ENCODE results near the gene KCNH6. TPM values are rescaled to one million over a fixed set of nuclear protein-coding genes. Genes with fewer than 3 reads are reported as not detected.

The KCNH6 gene
- total and polyA plus RNA-seq, 9 of the 15 experiments (the other 6 are each of a cell fraction or from before 2014, with no cell fraction given): not detected

GRCh38 chr17:63563339-63563738 is 40.2 kb downstream of the KCNH6 start:
- H3K27me3 ChIP-seq (ENCODE audit: control insufficient read depth in 2 of 2, insufficient read depth in 2 of 2, low read length in 2 of 2): no peaks in the 10 kb centered on the region
- H3K27ac ChIP-seq (ENCODE audit: extremely low read depth, low read depth, low read length): no peak overlapping the region
- no peak for TF ChIP-seq ZNF224 (CRISPR knock-in tag; IDR thresholded peaks at IDR 0.05)
- no peak for TF ChIP-seq DDX20 (tag; IDR thresholded peaks at IDR 0.05; ENCODE audit: low read depth)
- TF ChIP-seq ZEB2 (IDR thresholded peaks at IDR 0.05): no peak
- TF ChIP-seq RAD51 (IDR thresholded peaks at IDR 0.05; ENCODE audit: borderline replicate concordance, low read depth): no peak
- no peak for TF ChIP-seq TSC22D4 (tag; IDR thresholded peaks at IDR 0.05)
- no peak for TF ChIP-seq NFE2 (IDR thresholded peaks at IDR 0.05; ENCODE audit: low read depth)
- no peak for TF ChIP-seq ZBTB5 (IDR thresholded peaks at IDR 0.05)
- no peak for TF ChIP-seq YY1 (IDR thresholded peaks at IDR 0.05; ENCODE audit: borderline replicate concordance in 1 of 3, control insufficient read depth in 1 of 3, extremely low read depth in 1 of 3, insufficient read depth in 3 of 3, insufficient read length in 1 of 3, insufficient replicate concordance in 2 of 3, low read depth in 1 of 3, low read length in 2 of 3)
- no peak for TF ChIP-seq SMARCB1 (IDR thresholded peaks at IDR 0.05; ENCODE audit: insufficient read length, low read depth)
- no peak for TF ChIP-seq ZNF639 (CRISPR knock-in tag; conservative IDR thresholded peaks at IDR 0.05 in 1 of 2, IDR thresholded peaks at IDR 0.05 in 1 of 2)
- WGBS (ENCODE audit: insufficient coverage, low coverage, missing lambda C conversion rate): 100% methylated on average over 2 of the region's 2 CpGs
- POLR2A ChIA-PET: interaction anchor here (0.6 to 0.7 kb wide), 2 partner anchors 11 to 37 kb away, joined by 3 read pairs; no protein-coding TSS in a partner anchor
- FAIRE-seq (no peak), DNase-seq (ENCODE audit: extremely low read depth in 1 of 4, low spot score in 3 of 4) (no peak), ATAC-seq (no peak)
- BruUV-seq (replicated peaks): no TSS peak
- in situ Hi-C loops (cut with MboI) (no loop called here), intact Hi-C loops (cut with micrococcal nuclease) (no loop called here)
- no peaks in the 10 kb centered on the region for H3K9me3 ChIP-seq (replicated peaks; ENCODE audit: control insufficient read depth, insufficient read depth, low read depth, low read length)
- no peaks in the 10 kb centered on the region for H3K4me1 ChIP-seq (replicated peaks in 1 of 2; ENCODE audit: control insufficient read depth in 2 of 2, insufficient read depth in 2 of 2, low read length in 2 of 2)
- no peak overlapping the region for H3K4me3 ChIP-seq
- peaks cover 6% of the 10 kb centered on the region; the same call in 1 of the 2 replicates for H4K20me1 ChIP-seq (replicated peaks; ENCODE audit: control insufficient read depth, insufficient read depth, low read length)
- H3K36me3 ChIP-seq (ENCODE audit: control insufficient read depth, insufficient read depth, low read length): no peaks in the 10 kb centered on the region
- CTCF ChIA-PET (ENCODE audit: low intra/inter-chr PET ratio): no interaction called here
- H3K4me2 ChIP-seq (ENCODE audit: insufficient read depth, low read length): no peak overlapping the region
- no peaks in the 10 kb centered on the region for H3K9me1 ChIP-seq (ENCODE audit: control insufficient read depth, insufficient read depth, low read length)
- peaks cover 82% of the 10 kb centered on the region for H3K79me2 ChIP-seq (ENCODE audit: control insufficient read depth, insufficient read depth, low read length)
- H3K9ac ChIP-seq (ENCODE audit: insufficient read depth in 1 of 2, low read depth in 2 of 2, low read length in 2 of 2): no peak overlapping the region
- H2AFZ ChIP-seq (ENCODE audit: low read depth, low read length): no peak overlapping the region
